Measurements from ENCODE around the gene MTCL1.

Gene MTCL1

GRCh38 chr18:8722946-8723820 lies 17.8 kb downstream of the MTCL1 start:
- no peak for TF ChIP-seq EP300 (IDR thresholded peaks at IDR 0.05; ENCODE audit: borderline replicate concordance)

GRCh38 chr18:8724452-8724851 lies 19.1 kb downstream of the MTCL1 start:
- TF ChIP-seq MAX (IDR thresholded peaks at IDR 0.05) (no peak), TCF12 (IDR thresholded peaks at IDR 0.05; ENCODE audit: low read depth) (no peak), RAD21 (IDR thresholded peaks at IDR 0.05; ENCODE audit: low read depth) (no peak), NFIC (IDR thresholded peaks at IDR 0.05) (no peak), ZBTB7A (IDR thresholded peaks at IDR 0.05; ENCODE audit: low read depth) (no peak), USF1 (IDR thresholded peaks at IDR 0.05) (no peak), YY1 (IDR thresholded peaks at IDR 0.05; ENCODE audit: low read depth) (no peak), TEAD4 (IDR thresholded peaks at IDR 0.05) (no peak), REST (IDR thresholded peaks at IDR 0.05; ENCODE audit: low read depth) (no peak), EP300 (IDR thresholded peaks at IDR 0.05; ENCODE audit: borderline replicate concordance) (no peak), FOXM1 (IDR thresholded peaks at IDR 0.05; ENCODE audit: borderline replicate concordance, low read depth) (no peak), CEBPB (IDR thresholded peaks at IDR 0.05) (no peak), EGR1 (IDR thresholded peaks at IDR 0.05) (no peak)

- TF ChIP-seq YY1 (IDR thresholded peaks at IDR 0.05; ENCODE audit: low read depth) = no peak
- no peak for TF ChIP-seq TEAD4 (IDR thresholded peaks at IDR 0.05)
- no peak for TF ChIP-seq REST (IDR thresholded peaks at IDR 0.05; ENCODE audit: low read depth)
- TF ChIP-seq EGR1 (IDR thresholded peaks at IDR 0.05) = no peak
- TF ChIP-seq CREB1 (IDR thresholded peaks at IDR 0.05; ENCODE audit: low read depth) = no peak
- no peak for TF ChIP-seq TCF12 (IDR thresholded peaks at IDR 0.05; ENCODE audit: low read depth)
- no peak for TF ChIP-seq USF1 (IDR thresholded peaks at IDR 0.05)
- no peak for TF ChIP-seq FOXM1 (IDR thresholded peaks at IDR 0.05; ENCODE audit: borderline replicate concordance, low read depth)
- no peak for TF ChIP-seq MAX (IDR thresholded peaks at IDR 0.05)
- TF ChIP-seq NFIC (IDR thresholded peaks at IDR 0.05) = no peak
- TF ChIP-seq EP300 (IDR thresholded peaks at IDR 0.05; ENCODE audit: borderline replicate concordance) = no peak
- TF ChIP-seq ZBTB7A (IDR thresholded peaks at IDR 0.05; ENCODE audit: low read depth) = no peak
- no peak for TF ChIP-seq CEBPB (IDR thresholded peaks at IDR 0.05)
- no peak for TF ChIP-seq TAF1 (IDR thresholded peaks at IDR 0.05; ENCODE audit: low read depth)
- no peak for TF ChIP-seq RAD21 (IDR thresholded peaks at IDR 0.05; ENCODE audit: low read depth)
Measured at GRCh38 chr18:8726281-8726680, 20.9 kb downstream of the MTCL1 start.

GRCh38 chr18:8726963-8727705 lies 21.8 kb downstream of the MTCL1 start:
- TF ChIP-seq NFIC (IDR thresholded peaks at IDR 0.05) (no peak), CEBPB (IDR thresholded peaks at IDR 0.05) (no peak), EGR1 (IDR thresholded peaks at IDR 0.05) (no peak), TAF1 (IDR thresholded peaks at IDR 0.05; ENCODE audit: low read depth) (no peak), TEAD4 (IDR thresholded peaks at IDR 0.05) (no peak), ZBTB7A (IDR thresholded peaks at IDR 0.05; ENCODE audit: low read depth) (no peak), MAX (IDR thresholded peaks at IDR 0.05) (no peak), CREB1 (IDR thresholded peaks at IDR 0.05; ENCODE audit: low read depth) (no peak)

- TF ChIP-seq NFIC (IDR thresholded peaks at IDR 0.05) (no peak), TCF12 (IDR thresholded peaks at IDR 0.05; ENCODE audit: low read depth) (no peak)
Measured at GRCh38 chr18:8730080-8730827, 24.9 kb downstream of the MTCL1 start.

Measured in Ishikawa (cell line).